Right lung (tissue), 5 donors: ENCODE measurements around the gene BRSK1. TPM values are rescaled to one million over a fixed set of nuclear protein-coding genes. Genes with fewer than 3 reads are reported as not detected.

Experiments used
- DNase-seq, 2 donors: peaks; one replicate each; pipeline ENCODE4 v3.0.0-alpha.2; 2013
- polyA plus RNA-seq, 5 donors: library from polyadenylated mRNA; unstranded; fragments of 120-200 nt; gene quantifications; one replicate each; pipeline versions ENCODE4 v1.2.1 to v1.2.3, GENCODE V29; 2013; ENCODE audit warnings: inconsistent platforms in 1 of 5, low replicate concordance in 1 of 5; ENCODE audit not compliant: insufficient read length in 5 of 5, insufficient read depth in 1 of 5

Gene BRSK1
- polyA plus RNA-seq, 5 donors: 10.2 to 20.8 (median 15.7) TPM

DNA sequence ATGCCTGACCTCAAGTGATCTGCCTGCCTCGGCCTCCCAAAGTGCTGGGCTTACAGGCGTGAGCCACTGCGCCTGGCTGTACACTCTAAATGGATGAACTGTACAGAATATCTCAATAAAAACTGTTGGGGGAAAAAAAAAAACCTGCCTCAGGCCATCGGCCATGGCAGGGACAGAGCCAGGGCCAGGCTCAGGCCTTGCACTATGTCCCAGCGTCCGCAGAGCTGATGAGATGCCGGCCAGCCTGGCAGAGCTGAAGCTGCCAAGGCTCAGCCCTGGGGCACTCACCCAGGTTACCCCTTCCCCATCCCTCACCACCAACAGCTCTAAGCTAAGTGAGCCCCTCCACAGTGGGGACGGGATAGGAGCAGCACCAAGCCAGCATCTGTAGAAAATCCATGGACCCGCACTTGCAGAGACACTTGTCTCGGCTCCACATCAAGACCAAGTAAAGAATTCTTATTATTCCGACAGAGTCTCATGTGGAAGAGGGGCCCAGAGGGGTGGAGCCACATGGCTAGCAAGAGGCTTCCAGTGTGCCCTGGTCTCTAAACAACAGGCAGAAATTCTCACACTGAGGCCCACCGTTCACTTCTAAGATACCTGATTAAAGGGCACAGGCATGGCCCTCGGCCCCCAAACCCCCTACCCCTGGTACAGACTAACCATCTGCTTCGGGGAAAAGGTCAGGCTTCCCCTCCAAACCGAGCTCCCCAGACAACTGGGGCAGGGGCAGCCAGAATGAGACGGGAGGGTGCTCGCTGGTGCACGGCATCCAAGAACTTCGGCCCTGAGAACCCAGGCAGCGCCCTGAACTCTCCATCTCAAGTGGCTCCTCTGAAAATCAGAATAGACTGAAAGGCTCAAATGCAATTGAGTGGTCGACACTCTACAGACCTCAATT lies 30.8 kb upstream of the BRSK1 start:
- no peak for DNase-seq

DNA sequence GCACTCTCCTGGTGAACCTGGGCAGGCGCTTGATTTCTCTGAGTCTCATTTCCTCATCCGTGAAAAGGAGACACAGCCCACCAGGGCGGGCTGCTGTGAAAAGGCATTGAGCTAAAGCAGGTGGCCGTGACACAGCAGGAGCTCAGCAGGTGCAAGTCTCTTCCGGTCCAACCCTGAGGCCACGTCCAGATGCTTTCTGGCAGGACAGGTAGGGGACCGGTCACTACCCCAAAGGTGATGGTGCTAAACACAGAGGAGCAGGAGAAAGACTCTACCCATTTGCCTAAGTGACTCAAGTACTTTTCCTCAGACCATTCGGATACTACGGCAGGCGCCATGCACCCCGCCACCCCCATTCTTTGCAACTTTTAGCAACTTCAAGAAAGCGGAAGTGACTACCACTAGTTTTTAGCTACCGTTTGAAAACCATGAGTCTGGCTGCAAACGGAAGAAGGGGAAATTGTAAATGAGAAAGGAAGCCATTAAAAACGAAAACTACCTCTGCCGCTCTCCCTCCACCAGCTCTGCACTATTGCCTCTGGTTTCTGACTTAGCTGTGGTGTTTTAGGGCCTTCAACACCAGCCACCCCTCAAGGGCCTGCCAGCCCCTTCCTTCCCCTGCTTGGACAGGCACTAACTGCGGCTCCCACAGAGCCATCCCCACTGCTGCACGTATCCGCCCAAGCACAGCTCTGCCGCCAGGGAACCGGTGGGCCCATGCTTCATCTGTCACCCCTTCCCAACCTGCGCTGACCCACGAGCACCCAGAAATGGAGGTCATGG lies 29.8 kb upstream of the BRSK1 start:
- DNase-seq: no peak

- no peak for DNase-seq
Observed at GRCh38 chr19:55254625-55254977, 29.2 kb upstream of the BRSK1 start.

DNA sequence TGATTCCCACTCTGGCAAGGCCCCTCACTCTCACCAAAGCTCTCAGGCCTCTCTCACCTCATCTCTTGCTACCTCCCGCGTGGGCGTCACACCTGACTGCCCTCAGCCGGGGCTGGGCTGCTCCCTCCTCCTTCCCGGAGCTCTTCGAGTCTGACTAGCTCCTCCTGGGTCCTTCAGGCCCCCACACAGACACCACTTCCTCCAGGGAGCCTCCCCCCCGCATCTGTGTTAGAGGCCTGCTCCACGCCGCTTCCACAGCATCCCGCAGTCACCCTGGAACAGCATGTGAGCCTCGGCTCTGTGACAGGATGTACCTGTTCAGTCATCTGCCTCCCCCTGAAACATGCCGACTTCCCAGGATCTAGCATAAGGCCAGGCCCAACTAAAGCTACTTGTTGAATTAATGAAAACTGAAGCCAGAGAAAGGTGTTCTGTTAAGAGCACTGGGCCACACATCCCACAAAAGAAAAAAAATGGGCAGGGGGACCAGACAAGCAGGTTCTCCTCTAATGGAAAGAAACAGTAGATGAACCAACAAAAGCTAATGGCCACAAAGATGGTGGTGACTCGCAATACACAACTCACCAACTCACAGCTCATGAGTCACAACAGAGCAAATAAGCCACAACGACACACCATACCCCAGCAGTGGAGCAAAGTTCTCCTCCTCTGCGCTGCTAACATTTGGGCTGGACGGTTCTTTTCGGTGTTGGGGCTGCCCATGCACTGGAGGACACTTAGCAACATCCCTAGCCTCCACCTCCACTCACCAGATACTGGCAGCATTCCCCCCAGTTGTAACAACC lies 28.0 kb upstream of the BRSK1 start:
- no peak for DNase-seq

DNA sequence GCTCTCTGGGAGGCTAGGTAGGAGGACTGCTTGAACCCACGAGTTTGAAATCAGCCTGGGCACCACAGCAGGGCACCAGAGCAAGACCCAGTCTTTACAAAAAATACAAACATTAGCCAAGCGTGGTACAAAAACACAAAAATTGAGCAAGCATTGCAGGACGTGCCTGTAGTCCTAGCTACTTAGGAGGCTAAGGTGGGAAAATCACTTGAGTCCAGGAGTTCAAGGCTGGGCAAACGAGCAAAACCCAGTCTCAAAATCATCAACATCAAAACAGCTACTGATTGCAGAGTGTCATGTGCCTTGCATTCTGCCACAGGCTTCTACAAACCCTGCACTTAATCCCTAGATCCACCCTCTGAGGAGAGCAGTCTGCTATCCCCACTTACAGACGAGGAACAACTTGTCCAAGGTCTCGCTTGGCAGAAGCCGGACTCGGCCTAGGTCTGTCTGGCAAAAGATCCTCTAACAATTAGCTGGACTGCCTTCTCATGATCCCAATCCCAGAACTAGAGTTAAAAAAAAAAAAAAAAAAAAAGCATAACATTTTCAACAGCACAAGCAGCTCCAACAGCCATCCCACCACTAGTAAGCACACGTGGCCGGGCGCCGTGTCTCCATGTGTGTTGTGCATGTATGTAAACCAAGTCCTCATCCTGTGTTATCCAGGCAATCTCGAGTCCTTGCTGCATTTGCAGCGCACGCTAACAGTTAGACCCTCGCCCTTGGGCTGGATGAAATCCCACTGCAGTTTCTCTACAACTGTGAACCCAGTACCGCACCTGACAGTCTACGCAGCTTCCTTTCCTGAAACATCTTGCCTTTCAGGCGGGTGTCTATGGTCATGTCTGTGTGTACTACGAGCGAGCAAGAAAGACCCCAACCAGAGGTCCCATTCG lies 27.0 kb upstream of the BRSK1 start:
- DNase-seq: no peak

DNA sequence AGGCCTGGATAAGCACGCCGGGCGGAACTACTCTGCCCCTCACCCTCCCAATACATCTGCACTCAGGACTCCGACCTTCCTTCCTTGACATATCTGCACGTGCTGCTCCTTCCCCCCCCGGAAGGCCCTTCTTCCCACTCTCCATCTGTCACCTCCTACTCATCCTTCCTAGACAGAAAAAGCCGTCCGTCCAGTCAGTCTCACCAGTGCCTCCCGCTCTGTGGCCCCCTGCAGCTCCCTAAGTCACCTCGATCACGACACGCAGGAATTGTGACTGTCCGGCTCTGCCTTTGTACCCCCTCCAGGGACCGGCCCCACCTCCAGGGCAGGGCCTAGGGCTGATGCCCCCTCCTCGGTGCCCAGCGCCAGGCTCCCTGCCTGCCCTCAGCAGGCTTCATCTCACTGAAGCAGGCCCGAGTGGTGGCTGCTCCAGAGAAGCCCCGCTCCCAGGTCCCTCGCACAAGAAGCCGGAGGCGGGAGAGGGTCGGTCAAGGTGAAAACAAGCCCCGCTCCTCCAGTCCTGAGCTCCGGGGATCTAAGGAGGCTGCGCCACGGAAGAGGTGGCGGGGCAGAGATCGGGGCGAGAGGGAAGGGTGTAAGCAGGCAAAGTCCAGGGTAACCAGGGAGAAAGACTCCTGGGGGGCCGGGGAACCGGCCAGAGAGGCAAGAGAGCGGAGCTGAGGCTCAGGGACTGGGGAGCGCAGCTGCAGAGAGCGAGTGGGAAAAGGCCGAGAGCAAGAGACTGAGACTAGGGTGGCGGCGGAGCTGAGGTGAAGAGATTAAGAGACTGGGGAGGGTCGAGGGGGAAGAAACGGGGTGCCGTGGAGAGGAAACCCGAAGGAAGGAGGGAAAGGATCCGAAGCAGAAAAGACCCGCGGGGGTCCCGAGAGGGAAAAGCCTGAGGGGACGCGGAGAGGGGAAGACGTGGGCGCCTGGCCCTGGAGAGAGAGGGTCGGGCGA lies 26.1 kb upstream of the BRSK1 start:
- no peak for DNase-seq

GRCh38 chr19:55258476-55258827 lies 25.3 kb upstream of the BRSK1 start:
- no peak for DNase-seq

DNA sequence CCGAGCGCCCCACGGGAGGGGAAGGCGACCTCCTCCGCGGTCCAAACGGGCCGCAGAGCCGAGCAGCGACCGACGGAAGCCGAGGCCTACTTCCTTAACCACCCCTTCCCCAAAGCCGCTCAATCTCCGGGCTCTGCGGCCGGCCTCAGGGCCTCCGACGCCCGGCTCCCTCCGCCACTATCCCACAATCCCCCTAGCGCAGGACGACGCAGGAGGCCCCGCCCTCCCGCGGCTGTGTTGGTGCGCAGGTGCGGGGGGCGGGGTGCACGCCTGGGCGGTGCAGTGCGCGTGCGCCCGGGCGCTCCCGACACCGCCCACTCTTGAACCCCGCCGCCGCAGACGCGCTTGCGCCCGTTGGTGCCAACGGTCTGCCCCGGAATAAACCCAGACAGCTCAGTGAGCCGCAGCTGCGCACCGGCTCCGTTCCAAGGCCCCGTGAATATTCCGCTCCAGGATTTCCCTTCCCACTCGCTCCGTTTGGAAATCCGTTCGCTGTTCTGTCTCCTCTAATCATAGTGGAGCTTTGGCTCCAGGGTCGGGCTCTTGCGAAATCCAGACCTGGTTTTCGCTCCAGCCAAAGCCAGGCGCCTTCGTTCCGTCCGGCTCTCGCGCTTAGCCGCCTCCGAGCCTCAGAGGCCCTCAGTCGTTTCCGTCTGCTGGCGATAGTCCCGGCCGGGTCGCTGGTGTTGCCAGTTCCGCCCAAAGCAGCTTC lies 24.8 kb upstream of the BRSK1 start, which contains the start of gene PPP6R1:
PPP6R1 (minus strand) TSS at position 190 of the 712 bp plus-strand sequence. CDS start 11,914 bp downstream, outside the sequence.
- peak; percentile 100 for DNase-seq

DNA sequence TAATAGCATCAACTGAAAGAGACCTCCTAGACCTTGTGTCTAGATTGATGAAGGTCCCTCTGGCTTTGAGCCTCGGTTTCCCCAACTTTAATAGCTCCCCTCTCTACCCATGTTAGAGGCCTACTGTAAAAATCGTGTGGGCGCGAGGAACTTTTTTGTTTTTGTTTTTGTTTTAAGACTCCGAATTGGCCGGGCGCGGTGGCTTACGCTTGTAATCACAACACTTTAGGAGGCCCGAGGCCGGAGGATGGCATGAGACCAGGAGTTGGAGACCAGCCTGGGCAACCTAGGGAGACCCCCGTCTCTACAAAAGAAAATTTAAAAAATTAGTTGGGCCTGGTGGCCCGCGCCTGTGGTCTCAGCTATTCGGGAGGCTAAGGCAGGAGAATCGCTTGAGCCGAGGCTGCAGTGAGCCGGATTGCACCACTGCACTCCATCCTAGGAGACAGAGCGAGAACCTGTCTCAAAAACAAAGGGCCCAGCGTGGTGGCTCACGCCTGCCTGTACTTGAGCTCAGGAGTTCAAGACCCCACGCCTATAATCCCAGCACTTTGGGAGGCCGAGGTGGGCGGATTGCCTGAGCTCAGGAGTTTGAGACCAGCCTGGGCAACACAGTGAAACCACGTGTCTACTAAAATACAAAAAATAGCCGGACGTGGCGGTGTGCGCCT lies 24.1 kb upstream of the BRSK1 start:
- no peak for DNase-seq

- DNase-seq: no peak
Observed at GRCh38 chr19:55261671-55262126, 22.1 kb upstream of the BRSK1 start.

GRCh38 chr19:55262359-55262758 lies 21.4 kb upstream of the BRSK1 start:
- DNase-seq: no peak

- DNase-seq: no peak
Observed at GRCh38 chr19:55264531-55264930, 19.3 kb upstream of the BRSK1 start.

DNA sequence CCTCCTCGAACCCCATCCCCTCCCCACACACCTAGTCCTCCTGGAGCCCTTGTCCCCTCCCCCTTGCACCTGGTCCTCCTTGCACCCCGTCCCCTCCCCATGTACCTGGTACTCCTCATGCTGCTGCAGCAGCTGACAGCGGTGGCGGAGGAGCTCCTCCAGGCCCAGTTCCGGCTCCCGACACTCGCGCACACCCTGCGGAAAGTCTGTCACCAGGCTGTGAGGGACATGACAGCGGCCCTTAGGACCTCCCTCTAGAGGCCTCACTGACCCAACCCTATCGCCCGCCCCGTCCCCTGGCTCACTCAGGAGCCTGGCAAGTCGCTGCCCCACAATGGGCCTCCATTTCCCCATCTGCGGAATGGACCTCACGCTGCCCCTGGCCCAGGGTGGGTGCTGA lies 18.6 kb upstream of the BRSK1 start:
- DNase-seq: no peak

GRCh38 chr19:55265723-55266386 lies 17.9 kb upstream of the BRSK1 start:
- no peak for DNase-seq

DNA sequence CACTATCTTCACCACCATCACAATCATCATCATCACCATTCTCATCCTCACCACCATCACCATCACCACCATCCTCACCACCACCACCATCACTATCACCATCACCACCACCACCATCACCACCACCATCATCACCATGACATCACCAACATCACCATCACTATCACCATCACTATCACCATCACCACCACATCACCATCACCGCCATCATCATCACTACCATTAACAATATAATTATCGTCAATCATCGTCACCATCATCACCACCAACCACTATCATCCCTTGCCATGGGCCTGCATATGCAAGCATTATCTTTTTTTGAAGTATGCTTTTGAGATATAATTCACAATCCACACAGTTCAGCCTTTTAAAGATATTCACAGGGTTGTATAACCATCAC lies 17.4 kb upstream of the BRSK1 start:
- DNase-seq: no peak

- no peak for DNase-seq
Observed at GRCh38 chr19:55266840-55267239, 17.0 kb upstream of the BRSK1 start.

- no peak for DNase-seq
Observed at GRCh38 chr19:55269299-55269698, 14.5 kb upstream of the BRSK1 start.
